Measurements from ENCODE around the gene SMAD3.

DNA sequence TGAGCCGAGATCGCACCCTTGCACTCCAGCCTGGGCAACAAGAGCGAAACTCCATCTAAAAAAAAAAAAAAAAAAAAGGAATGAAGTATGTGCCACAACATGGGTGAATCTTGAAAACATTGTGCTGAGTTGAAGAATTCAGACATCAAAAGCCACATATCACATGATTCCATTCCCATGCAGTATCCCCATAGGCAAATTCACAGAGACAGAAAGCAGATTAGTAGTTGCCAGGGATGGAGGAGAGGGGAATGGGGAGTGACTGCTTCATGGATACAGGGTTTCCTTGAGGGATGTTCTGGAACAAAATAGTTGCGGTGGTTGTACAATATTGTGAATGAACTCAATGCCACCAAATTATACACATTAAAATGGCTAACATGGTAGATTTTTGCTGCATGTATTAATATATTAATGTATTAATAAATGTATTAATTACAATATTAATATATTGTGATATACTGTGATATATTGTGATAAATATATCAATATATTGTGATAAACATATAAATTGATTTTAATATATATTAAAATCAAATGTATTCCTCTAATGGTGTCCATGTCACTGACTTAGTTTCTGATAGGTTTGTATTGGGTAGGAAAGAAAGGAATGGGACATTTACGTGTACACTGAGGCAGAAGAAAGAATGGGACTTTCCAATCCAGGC lies 34.9 kb downstream of the SMAD3 start:
- no peak for TF ChIP-seq POLR2A (IDR thresholded peaks at IDR 0.05; ENCODE audit: low read length)
- TF ChIP-seq GATA1 (IDR thresholded peaks at IDR 0.05; ENCODE audit: low read depth, low read length) = no peak

Measured in erythroblast (primary cell).